GM19395 (cell line): ENCODE data around the gene PCNX1.
"Not testable (repeated sequence)": the region's sequence is repeated elsewhere in the genome, so short reads cannot be mapped to it uniquely, and the experiment has no call there.

ENCODE experiments used
- ATAC-seq: cut with Tn5 transposase; IDR thresholded peaks from one replicate; pipeline ENCODE4 v1.9.1; 2021; ENCODE audit warnings: mild to moderate bottlenecking, moderate library complexity; ENCODE audit not compliant: unreplicated experiment

PCNX1 gene

DNA sequence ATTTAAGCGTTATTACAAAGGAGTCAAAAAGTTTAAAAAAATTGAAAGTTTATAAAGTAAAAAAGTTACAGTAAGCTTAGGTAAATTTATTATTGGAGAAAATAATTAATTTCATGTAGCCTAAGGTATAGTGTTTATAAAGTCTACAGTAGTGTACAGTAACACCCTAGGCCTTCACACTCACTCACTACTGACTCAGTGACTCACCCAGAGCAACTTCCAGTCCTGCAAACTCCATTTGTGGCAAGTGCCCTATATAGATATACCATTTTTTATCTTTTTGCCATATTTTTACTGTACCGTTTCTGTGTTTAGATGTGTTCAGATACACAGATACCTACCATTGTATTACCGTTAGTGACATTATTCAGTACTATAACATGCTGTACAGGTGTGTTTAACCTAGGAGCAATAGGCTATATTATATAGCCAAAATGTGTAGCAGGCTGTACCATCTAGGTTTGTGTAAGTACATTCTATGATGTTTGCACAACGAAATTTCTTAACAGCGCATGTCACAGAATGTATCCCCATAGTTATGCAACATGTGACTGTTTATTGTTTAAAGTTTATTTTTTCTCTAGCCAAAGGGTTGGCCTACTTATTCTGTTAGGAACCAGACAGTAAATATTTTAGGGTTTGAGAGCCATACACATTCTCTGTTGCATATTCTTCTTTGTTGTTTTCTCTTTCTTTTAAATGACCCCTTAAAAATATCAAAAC is 155.5 kb downstream of the PCNX1 start:
- no peak for ATAC-seq

DNA sequence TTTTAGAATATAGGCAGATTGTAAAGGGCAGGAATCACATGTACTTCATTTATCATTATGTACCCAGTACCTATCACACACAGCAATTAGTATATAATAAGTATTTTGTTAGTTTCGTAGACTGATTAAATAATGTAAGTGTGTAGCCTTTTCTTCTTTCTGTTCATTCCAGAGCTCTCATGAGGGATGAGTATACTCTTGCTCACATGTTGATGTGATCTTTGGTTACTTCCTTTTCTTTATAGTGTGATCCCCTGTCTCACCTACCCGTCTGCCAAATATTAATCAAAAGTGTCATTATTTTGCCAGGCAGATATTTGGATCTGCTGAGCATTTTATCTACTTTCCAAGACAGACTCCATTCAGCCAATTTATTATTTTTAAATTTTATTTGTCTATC is 156.1 kb downstream of the PCNX1 start:
- ATAC-seq, result no peak

DNA sequence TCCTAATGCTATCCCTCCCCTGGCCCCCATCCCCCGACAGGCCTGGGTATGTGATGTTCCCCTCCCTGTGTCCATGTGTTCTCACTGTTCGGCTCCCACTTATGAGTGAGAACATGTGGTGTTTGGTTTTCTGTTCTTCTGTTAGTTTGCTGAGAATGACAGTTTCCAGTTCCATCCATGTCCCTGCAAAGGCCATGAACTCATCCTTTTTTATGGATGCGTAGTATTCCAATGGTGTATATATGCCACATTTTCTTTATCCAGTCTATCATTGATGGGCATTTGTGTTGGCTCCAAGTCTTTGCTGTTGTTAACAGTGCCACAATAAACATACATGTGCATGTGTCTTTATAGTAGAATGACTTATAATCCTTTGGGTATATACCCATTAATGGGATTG is 157.5 kb downstream of the PCNX1 start:
- not testable (repeated sequence) for ATAC-seq

DNA sequence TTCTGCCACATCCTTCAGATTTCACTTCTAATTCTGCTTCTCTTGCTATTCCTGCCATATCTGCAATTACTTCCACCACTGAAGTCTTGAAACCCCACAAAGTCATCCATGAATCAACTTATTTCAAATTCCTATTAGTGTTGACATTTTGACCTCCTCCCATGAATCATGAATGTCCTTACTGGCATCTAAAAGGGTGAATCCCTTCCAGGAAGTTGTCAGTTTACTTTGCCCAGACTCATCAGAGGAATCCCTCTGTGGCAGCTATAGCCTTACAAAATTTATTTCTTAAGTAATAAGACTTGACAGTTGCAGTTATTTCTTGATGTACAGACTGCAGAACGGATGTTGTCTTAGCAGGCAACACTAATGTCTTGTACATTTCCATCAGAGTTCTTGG is 162.9 kb downstream of the PCNX1 start:
- ATAC-seq, result no peak

DNA sequence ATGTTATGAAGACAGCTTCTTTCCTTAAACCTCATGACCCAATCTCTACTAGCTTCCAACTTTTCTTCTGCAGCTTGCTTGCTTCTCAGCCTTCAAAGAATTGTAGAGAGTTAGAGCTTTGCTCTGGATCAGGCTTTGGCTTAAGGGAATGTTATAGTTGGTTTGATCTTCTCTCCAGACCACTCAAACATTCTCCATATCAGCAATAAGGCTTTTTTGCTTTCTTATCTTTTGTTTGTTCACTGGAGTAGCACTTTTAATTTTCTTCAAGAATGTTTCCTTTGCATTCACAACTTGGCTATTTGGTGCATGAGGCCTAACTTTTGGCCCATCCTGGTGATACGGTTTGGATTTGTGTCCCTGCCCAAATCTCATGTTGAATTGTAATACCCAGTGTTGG is 163.8 kb downstream of the PCNX1 start:
- ATAC-seq, result no peak

DNA sequence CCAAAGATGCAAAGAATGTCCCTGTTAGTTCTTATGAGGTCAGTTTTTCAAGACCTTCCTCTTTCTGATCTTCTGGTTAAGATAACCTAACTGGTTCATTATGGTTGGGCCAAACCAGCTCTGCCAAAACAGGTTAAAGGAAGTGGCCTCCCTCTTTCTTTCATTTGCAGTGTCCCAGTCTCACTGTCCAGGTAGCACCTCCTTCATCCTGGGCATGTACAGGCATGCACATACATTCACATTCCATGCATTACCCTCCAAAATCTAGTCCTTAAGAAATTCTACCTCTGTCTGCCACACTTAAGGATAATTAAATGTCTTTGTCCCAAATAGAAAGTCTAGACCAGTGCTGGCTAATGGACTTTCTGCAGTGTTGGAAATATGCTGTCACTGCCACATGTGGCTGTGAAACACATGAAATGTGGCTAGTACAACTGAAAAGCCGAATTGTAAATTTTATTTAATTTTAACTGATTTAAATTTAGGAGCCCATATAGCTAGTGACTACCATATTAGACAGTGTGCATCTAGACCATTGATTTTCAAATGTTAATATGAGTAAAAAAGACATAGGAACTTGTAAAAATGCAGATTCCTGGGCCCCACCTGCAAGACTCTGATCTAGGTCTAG is 169.3 kb downstream of the PCNX1 start:
- no peak for ATAC-seq

DNA sequence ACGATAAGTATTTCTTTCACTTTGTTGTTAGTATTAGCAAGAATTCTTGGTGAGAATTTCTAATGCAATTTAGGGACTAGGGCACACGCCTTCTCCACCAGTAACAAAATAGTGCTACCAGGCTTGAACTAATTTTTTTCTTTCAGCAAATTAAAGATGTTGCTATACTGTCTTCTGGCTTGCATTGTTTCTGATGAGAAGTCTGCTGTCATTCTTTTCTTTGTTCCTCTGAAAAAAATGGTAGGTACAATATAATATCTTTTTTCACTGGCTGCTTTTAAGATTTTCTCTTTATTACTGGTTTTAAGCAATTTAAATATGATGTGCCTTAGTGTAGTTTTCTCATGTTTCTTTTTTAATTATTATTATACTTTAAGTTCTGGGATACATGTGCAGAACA is 171.2 kb downstream of the PCNX1 start:
- ATAC-seq, result no peak

DNA sequence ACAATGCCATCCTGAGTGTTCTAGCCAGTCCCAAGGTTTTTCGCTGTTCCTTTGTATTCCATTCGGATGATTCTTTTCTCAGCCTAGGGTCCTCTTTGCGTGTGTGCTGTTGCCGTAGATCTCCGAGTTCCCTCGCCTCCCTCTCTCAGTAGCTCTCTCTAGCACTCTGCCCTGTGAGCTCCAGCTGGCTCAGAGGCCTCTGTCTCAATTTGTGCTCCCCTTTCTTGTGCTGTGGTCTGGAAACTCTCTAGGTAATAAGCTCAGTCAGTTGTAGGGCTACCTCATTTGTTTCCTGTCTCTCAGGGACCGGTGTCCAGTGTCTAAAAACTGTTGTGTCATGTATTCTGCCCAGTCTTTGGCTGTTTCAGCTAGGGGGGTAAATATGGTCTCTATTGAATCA is 179.3 kb downstream of the PCNX1 start:
- ATAC-seq, result no peak

DNA sequence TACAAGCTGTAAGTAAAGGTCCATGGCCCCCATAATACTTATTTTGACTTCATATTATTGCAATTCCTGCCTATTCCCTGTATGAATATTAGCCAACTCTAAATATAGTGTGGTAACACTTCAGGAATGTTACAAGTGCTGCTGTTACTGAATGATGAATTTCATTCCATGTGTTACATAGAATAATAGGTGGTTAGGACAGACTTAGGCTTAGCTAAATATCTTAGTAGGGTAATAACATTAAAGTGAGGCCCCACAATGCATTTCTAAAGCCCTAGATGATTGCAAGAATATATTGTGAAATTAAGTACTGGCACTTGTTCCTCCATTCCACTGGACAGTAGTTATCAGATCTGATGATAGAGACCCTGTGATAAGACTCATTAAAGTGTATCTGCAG is 182.7 kb downstream of the PCNX1 start:
- no peak for ATAC-seq

DNA sequence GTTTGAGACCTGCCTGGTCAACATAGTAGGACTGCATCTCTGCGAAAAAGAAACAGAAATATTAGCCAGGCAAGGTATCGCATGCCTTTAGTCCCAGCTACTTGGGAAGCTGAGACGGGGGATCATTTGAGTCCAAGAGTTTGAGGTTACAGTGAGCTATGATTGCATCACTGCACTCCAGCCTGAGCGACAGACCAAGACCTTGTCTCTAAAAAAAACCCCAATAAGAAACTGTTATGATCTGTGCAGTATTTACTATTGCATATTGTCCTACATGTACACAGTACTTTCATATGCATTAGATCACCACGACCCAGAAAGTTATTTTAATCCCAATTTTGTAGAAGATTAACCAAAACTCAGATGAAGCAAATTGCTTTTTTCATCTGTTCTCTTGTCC is 187.5 kb downstream of the PCNX1 start:
- no peak for ATAC-seq

DNA sequence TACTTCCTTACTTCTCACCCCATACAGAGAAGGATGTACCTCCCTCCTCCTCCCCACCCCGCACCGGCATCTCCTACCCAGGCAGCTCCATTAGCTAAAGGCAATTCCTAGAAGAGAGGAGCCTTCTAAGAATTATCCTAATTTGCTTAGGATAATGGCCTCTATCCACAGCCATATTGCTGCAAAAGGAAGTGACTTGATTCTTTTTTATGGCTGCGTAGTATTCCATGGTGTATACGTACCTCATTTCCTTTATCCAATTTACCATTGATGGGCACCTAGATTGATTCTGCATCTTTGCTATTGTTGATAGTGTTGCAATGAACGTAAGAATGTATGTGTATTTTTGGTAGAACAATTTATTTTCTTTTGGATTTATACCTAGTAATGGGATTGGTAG is 189.7 kb downstream of the PCNX1 start:
- ATAC-seq, result no peak

DNA sequence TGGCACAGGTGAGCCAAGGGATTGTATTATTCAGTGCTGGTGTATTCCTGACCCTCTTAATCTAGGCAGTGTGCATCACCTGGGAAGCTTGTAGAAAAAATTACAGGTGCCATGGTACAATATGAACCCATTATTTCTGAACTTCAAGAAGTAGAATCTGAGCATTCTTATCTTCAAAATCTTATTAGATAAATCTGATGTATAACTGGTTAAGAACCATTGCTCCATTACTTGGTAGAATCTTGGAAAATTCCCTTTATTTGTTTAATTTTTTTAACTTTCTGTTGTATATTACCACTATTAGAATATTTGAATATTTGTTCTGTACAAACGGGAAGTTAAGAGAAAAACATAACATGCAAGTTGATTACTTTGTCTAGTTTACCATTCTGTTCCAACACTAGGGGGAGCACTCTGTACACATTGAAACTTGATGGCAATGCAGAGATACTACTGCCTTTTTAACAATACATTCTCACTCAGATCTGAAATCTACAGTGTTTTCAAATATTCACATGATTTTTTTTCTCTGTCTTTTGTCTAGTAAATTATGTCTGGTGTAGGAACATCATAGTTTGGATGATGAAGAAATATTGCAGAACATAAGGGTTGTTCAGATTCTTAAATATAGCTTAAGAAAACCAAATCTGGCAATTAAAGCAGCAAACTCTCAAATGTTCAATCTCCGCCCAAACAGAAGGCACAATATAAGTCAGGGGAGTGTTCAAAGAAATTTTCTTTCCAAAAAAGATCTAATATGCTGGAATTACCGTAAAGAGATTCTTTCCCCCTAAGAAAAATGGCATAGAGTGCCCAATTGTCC is 196.6 kb downstream of the PCNX1 start:
- ATAC-seq, result no peak

DNA sequence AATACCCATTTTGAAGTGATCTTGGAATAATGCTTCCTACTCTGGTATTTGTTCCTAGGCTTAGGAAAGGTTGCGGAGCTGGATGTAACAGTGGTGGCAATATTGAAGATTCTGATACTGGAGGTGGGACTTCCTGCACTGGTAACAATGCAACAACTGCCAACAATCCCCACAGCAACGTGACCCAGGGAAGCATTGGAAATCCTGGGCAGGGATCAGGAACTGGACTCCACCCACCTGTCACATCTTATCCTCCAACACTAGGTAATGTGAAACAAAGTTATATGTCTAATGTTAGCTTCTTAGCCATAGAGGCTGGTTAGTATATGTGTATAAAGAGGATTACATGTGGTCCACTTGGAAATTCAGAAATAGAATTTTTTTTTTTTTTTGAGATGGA is 197.9 kb downstream of the PCNX1 start:
- no peak for ATAC-seq

DNA sequence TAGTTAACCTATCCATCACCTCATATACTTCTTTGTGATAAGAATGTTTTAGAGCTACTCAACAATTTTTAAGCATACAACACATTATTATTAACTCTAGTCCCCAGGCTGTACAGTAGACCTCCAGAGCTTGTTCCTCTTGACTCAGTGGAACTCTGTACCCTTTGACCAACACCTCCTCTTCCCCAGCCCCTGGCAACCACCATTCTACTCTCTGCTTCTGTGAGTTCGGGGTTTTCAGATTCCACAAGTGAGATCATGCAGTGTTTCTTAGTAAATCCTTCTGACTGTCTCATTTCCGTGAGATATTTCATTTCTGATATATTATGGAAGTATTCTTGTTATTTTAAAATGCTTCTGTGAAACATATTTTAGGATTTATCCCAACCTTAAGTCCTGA is 200.7 kb downstream of the PCNX1 start:
- no peak for ATAC-seq

DNA sequence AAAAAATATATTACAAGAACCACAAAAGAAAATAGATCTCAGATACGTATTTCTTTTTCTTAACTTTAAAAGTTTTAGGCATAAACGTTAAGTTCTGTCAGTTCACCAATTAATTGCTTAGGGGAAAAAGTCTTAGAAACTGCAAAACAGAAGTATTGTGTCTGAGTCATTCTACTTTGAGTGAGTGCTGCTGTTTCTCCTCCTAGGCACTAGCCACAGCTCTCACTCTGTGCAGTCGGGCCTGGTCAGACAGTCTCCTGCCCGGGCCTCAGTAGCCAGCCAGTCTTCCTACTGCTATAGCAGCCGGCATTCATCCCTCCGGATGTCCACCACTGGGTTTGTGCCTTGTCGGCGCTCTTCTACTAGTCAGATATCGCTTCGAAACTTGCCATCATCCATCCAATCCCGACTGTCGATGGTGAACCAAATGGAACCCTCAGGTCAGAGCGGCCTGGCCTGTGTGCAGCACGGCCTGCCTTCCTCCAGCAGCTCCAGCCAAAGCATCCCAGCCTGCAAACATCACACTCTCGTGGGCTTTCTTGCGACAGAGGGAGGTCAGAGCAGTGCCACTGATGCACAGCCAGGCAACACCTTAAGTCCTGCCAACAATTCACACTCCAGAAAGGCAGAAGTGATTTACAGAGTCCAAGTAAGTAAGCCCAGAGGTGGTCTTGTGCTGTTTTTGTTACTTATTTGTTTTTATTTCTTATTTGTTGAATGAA is 201.3 kb downstream of the PCNX1 start:
- ATAC-seq, result no peak

DNA sequence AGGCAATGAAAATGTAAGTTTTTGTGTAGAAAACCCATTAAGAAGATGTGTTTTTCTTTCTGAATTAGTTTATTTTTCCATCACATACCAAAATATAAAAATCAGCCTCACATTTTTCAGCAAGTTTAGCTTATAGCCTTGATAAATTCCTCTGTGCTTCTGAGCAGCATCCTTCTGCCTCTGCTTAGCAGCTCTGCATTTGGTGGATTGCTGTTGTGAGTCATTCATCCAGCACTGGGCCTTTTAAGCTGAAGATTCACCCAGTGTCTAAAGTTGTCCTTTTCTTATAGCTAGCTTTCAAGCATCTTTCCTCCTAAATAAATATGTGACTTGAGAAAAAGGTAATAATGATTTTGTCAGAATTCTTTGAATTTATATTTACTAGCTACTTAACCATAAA is 206.1 kb downstream of the PCNX1 start:
- no peak for ATAC-seq

DNA sequence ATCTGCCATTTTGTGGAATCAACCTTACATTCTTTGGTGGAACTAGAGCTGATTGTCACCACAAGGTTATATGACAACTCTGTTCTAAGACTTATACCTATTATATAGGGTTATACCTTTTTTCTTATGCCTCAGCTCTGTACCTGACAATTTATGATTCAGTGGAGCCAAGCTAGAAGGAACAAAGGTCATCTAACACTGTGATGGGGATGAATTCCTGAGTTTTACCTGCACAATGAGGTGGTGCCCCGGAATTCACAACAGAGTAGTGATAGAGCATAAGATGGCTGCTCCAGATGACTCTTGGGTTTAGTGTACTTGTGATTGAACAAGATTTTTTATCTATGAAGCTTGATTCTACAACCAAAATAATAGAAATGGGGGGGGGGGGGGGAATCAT is 207.3 kb downstream of the PCNX1 start:
- ATAC-seq, result no peak

DNA sequence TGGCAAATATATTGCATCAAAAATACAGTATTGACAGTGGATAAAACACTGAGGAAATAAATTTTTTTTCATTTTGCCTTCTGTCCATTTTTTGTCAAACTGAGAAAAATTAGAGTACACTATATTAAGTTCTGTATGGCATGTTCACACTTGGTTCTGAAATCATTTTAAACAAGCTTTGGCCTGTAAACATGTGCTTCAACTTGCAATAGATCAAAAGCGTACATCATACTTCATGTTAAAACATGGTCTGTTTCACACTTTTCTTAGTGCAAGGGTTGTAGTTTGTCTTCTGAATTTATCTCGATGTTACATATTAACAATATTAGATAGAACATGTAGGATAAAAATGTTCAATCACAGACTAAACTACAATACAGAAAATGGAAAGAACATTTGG is 208.0 kb downstream of the PCNX1 start:
- no peak for ATAC-seq

DNA sequence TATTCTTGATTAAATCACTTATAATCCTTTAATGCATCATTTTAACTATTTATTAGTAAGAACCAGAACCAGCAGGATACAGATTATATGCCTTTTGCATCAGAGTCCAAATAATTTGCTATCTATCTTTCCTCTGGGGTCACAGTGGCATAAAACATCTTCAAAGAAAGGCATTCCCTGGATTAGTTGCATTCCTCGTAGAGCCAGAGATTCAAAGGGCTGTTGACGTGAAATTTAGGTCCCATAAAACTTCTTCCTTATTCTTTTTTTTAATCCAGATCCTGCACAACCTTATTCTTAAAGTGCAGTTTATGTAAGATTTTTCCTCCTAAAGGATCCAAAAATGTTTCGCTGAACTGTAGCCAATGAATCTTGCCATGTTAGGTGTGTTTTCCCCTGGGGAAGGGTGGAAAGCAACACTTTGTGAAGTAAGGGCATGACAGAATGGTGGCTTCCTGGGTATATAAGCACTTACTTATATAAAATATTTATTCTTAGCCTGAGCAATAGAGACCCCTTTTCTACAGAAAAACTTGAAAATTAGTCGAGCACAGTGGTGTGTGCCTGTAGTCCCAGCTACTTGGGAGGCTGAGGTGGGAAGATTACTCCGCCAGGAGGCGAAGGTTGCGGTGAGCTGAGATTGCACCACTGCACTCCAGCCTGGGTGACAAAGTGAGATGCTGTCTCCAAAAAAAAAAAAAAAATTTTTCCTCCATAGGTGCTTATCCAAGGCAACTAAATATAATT is 208.7 kb downstream of the PCNX1 start:
- no peak for ATAC-seq

DNA sequence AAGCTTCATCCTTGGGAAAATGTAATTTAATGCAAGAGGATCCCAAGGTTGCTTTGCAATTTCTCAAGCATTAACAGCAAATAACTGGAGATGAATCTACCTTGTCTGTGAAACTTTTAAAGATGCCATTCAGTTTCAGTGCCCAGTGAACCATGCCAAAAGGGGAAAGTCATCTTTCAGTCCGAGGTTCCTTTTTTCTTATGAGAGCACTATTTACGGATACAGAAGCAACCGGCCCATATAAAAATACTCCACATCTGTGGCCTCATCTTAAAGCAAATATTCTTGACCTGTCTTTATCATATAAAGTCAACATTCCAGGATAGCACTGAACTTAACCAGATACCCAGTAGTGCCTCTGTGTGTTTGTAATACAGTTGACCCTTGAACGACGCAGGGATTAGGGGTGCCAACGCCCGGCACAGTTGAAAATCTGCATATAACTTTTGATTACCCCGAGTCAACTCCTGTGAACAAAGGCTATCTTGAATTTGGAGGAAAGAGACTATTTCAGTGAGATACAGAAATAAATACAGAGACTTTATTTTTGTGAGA is 209.4 kb downstream of the PCNX1 start:
- no peak for ATAC-seq
